ENCODE measurements around the gene COL4A1. TPM values are rescaled to one million over a fixed set of nuclear protein-coding genes. Genes with fewer than 3 reads are reported as not detected.

Gene COL4A1
- total and polyA plus RNA-seq, 2 of the 13 experiments (the other 11 are each of a cell fraction or from before 2014, with no cell fraction given), result not detected

DNA sequence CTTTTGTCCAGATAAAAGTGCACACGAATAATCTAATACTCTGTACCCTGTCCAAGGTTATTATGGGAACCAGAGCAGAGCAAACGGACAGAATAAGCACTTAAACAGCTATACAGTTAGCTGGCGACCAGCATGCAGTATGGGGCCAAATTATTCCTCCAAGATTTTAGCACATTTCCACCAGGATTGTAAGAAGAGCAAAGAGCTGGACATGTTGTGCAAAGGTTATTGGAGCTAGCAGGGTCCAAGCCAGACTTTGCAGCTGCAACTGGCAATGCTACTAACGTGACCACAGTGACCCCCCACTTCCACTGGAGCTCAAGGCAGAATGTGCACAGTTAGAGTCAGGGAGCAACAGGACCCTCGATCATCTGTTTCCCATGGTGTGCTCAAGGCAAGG, 89.9 kb downstream of the COL4A1 start:
- Histone ChIP-seq H3K27me3 (ENCODE audit: control insufficient read depth in 1 of 2, insufficient read depth in 2 of 2, low read length in 2 of 2) (peaks cover 0 to 17% of the 10 kb centered on the region in 2 experiments; a peak in 1 of 5 replicates), H3K36me3 (replicated peaks in 1 of 2; ENCODE audit: control insufficient read depth in 1 of 2, insufficient read depth in 2 of 2, low read length in 2 of 2) (no peaks in the 10 kb centered on the region), H3K27ac (ENCODE audit: extremely low read length, insufficient read depth, low read length) (no peak overlapping the region), H3K4me1 (ENCODE audit: insufficient read depth, low read length) (no peaks in the 10 kb centered on the region), H3K4me2 (ENCODE audit: low read depth, low read length) (no peak overlapping the region), H3K9ac (ENCODE audit: insufficient read depth, low read depth, low read length) (no peak overlapping the region), H3K9me3 (ENCODE audit: low read length) (no peaks in the 10 kb centered on the region), H2AFZ (ENCODE audit: low read length) (no peak overlapping the region), H4K20me1 (ENCODE audit: insufficient read depth, low read length) (no peaks in the 10 kb centered on the region), H3K79me2 (ENCODE audit: insufficient read depth, low read length) (no peaks in the 10 kb centered on the region), H3K4me3 (replicated peaks in 1 of 3; ENCODE audit: insufficient read depth in 1 of 3, low read depth in 2 of 3, low read length in 3 of 3) (no peak overlapping the region)
- CTCF ChIA-PET (ENCODE audit: low intra/inter-chr PET ratio, low total read pairs), result no interaction called here
- in situ Hi-C loops (cut with HindIII; ENCODE audit: extremely low pct_ligation_motif_present, low pct_unique_long_range_greater_than_20kb), result loop anchor here (25.0 kb wide), 1 partner anchor 595 kb away; no protein-coding TSS in a partner anchor
- POLR2A ChIA-PET, result no interaction called here
- FAIRE-seq, result no peak
- BruUV-seq (replicated peaks), result no TSS peak
- intact Hi-C loops (cut with micrococcal nuclease; ENCODE audit: unreplicated experiment), result no loop called here
- no peak for ATAC-seq
- 10% methylated on average over 5 of the region's 5 CpGs for WGBS (ENCODE audit: low lambda C conversion rate)
- DNase-seq (ENCODE audit: low spot score), result no peak
- TF ChIP-seq ELF3 (CRISPR knock-in tag; IDR thresholded peaks at IDR 0.05), result no peak
- TF ChIP-seq ZEB1 (IDR thresholded peaks at IDR 0.05; ENCODE audit: insufficient replicate concordance, low read depth), result no peak
- no peak for TF ChIP-seq ZSCAN29 (CRISPR knock-in tag; conservative IDR thresholded peaks at IDR 0.05)
- no peak for TF ChIP-seq JUND (CRISPR knock-in tag; IDR thresholded peaks at IDR 0.05)
- no peak for TF ChIP-seq TOPORS (CRISPR knock-in tag; IDR thresholded peaks at IDR 0.05)
- TF ChIP-seq JARID2 (CRISPR knock-in tag; IDR thresholded peaks at IDR 0.05; ENCODE audit: insufficient replicate concordance), result no peak
- TF ChIP-seq, protein P1, sequence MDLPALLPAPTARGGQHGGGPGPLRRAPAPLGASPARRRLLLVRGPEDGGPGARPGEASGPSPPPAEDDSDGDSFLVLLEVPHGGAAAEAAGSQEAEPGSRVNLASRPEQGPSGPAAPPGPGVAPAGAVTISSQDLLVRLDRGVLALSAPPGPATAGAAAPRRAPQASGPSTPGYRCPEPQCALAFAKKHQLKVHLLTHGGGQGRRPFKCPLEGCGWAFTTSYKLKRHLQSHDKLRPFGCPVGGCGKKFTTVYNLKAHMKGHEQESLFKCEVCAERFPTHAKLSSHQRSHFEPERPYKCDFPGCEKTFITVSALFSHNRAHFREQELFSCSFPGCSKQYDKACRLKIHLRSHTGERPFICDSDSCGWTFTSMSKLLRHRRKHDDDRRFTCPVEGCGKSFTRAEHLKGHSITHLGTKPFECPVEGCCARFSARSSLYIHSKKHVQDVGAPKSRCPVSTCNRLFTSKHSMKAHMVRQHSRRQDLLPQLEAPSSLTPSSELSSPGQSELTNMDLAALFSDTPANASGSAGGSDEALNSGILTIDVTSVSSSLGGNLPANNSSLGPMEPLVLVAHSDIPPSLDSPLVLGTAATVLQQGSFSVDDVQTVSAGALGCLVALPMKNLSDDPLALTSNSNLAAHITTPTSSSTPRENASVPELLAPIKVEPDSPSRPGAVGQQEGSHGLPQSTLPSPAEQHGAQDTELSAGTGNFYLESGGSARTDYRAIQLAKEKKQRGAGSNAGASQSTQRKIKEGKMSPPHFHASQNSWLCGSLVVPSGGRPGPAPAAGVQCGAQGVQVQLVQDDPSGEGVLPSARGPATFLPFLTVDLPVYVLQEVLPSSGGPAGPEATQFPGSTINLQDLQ (CRISPR knock-in tag; IDR thresholded peaks at IDR 0.05), result no peak
- no peak for TF ChIP-seq ZNF30 (CRISPR knock-in tag; IDR thresholded peaks at IDR 0.05)
- TF ChIP-seq, protein P2, sequence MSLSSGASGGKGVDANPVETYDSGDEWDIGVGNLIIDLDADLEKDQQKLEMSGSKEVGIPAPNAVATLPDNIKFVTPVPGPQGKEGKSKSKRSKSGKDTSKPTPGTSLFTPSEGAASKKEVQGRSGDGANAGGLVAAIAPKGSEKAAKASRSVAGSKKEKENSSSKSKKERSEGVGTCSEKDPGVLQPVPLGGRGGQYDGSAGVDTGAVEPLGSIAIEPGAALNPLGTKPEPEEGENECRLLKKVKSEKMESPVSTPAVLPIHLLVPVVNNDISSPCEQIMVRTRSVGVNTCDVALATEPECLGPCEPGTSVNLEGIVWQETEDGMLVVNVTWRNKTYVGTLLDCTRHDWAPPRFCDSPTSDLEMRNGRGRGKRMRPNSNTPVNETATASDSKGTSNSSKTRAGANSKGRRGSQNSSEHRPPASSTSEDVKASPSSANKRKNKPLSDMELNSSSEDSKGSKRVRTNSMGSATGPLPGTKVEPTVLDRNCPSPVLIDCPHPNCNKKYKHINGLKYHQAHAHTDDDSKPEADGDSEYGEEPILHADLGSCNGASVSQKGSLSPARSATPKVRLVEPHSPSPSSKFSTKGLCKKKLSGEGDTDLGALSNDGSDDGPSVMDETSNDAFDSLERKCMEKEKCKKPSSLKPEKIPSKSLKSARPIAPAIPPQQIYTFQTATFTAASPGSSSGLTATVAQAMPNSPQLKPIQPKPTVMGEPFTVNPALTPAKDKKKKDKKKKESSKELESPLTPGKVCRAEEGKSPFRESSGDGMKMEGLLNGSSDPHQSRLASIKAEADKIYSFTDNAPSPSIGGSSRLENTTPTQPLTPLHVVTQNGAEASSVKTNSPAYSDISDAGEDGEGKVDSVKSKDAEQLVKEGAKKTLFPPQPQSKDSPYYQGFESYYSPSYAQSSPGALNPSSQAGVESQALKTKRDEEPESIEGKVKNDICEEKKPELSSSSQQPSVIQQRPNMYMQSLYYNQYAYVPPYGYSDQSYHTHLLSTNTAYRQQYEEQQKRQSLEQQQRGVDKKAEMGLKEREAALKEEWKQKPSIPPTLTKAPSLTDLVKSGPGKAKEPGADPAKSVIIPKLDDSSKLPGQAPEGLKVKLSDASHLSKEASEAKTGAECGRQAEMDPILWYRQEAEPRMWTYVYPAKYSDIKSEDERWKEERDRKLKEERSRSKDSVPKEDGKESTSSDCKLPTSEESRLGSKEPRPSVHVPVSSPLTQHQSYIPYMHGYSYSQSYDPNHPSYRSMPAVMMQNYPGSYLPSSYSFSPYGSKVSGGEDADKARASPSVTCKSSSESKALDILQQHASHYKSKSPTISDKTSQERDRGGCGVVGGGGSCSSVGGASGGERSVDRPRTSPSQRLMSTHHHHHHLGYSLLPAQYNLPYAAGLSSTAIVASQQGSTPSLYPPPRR (CRISPR knock-in tag; IDR thresholded peaks at IDR 0.05; ENCODE audit: borderline replicate concordance), result no peak
- TF ChIP-seq ZC3H4 (CRISPR knock-in tag; IDR thresholded peaks at IDR 0.05; ENCODE audit: borderline replicate concordance), result no peak
- TF ChIP-seq KMT2A (CRISPR knock-in tag; IDR thresholded peaks at IDR 0.05), result no peak
- TF ChIP-seq, protein P3, sequence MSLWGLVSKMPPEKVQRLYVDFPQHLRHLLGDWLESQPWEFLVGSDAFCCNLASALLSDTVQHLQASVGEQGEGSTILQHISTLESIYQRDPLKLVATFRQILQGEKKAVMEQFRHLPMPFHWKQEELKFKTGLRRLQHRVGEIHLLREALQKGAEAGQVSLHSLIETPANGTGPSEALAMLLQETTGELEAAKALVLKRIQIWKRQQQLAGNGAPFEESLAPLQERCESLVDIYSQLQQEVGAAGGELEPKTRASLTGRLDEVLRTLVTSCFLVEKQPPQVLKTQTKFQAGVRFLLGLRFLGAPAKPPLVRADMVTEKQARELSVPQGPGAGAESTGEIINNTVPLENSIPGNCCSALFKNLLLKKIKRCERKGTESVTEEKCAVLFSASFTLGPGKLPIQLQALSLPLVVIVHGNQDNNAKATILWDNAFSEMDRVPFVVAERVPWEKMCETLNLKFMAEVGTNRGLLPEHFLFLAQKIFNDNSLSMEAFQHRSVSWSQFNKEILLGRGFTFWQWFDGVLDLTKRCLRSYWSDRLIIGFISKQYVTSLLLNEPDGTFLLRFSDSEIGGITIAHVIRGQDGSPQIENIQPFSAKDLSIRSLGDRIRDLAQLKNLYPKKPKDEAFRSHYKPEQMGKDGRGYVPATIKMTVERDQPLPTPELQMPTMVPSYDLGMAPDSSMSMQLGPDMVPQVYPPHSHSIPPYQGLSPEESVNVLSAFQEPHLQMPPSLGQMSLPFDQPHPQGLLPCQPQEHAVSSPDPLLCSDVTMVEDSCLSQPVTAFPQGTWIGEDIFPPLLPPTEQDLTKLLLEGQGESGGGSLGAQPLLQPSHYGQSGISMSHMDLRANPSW (CRISPR knock-in tag; IDR thresholded peaks at IDR 0.05; ENCODE audit: borderline replicate concordance), result no peak
- no peak for TF ChIP-seq SMC3 (IDR thresholded peaks at IDR 0.05; ENCODE audit: low read length)
- TF ChIP-seq, protein P4, sequence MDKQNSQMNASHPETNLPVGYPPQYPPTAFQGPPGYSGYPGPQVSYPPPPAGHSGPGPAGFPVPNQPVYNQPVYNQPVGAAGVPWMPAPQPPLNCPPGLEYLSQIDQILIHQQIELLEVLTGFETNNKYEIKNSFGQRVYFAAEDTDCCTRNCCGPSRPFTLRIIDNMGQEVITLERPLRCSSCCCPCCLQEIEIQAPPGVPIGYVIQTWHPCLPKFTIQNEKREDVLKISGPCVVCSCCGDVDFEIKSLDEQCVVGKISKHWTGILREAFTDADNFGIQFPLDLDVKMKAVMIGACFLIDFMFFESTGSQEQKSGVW (CRISPR knock-in tag; IDR thresholded peaks at IDR 0.05; ENCODE audit: borderline replicate concordance), result no peak
- TF ChIP-seq ZNF616 (CRISPR knock-in tag; IDR thresholded peaks at IDR 0.05; ENCODE audit: low read depth), result no peak
